GM12891 (cell line): ENCODE data around the gene BTC. TPM values are rescaled to one million over a fixed set of nuclear protein-coding genes. Genes with fewer than 3 reads are reported as not detected.
"Not testable (repeated sequence)": the region's sequence is repeated elsewhere in the genome, so short reads cannot be mapped to it uniquely, and the experiment has no call there.

Source experiments
- DNase-seq: peaks from one replicate; pipeline ENCODE4 v3.0.0; 2011; ENCODE audit warnings: low spot score; ENCODE audit not compliant: insufficient read length
- FAIRE-seq: peaks from 2 replicates; lab custom pipeline; 2011; peaks lifted over from hg19 to GRCh38; lab: Jason Lieb, UNC
- PAX5 ChIP-seq: IDR thresholded peaks from 2 replicates; pipeline ENCODE4 v1.6.1; 2011; ENCODE audit warnings: low read length, moderate library complexity, mild to moderate bottlenecking; ENCODE audit not compliant: insufficient read depth, severe bottlenecking
- POLR2A ChIP-seq: IDR thresholded peaks from 2 replicates; pipeline ENCODE4 v1.6.1; 2011; ENCODE audit warnings: low read depth, low read length, control low read depth
- POLR2AphosphoS5 ChIP-seq: IDR thresholded peaks from 2 replicates; pipeline ENCODE4 v1.6.1; 2011; ENCODE audit warnings: low read depth, low read length, control low read depth
- POU2F2 ChIP-seq: IDR thresholded peaks from 2 replicates; pipeline ENCODE4 v1.6.1; 2011; ENCODE audit warnings: low read depth, mild to moderate bottlenecking, control low read depth, low read length, moderate library complexity
- SPI1 ChIP-seq: IDR thresholded peaks from 2 replicates; pipeline ENCODE4 v1.6.1; 2011; ENCODE audit warnings: low read depth, low read length, control low read depth
- TAF1 ChIP-seq: IDR thresholded peaks from 2 replicates; pipeline ENCODE4 v1.6.1; 2011; ENCODE audit warnings: low read depth, low read length, control low read depth
- polyA plus RNA-seq: library from polyadenylated mRNA; unstranded; fragments of >200 nt; gene quantifications from one replicate; pipeline ENCODE4 v1.2.1, GENCODE V29; 2012; ENCODE audit warnings: low read depth, missing spikeins, inconsistent platforms; ENCODE audit not compliant: missing spikeins

The BTC gene, protein sequence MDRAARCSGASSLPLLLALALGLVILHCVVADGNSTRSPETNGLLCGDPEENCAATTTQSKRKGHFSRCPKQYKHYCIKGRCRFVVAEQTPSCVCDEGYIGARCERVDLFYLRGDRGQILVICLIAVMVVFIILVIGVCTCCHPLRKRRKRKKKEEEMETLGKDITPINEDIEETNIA
- polyA plus RNA-seq = not detected

DNA sequence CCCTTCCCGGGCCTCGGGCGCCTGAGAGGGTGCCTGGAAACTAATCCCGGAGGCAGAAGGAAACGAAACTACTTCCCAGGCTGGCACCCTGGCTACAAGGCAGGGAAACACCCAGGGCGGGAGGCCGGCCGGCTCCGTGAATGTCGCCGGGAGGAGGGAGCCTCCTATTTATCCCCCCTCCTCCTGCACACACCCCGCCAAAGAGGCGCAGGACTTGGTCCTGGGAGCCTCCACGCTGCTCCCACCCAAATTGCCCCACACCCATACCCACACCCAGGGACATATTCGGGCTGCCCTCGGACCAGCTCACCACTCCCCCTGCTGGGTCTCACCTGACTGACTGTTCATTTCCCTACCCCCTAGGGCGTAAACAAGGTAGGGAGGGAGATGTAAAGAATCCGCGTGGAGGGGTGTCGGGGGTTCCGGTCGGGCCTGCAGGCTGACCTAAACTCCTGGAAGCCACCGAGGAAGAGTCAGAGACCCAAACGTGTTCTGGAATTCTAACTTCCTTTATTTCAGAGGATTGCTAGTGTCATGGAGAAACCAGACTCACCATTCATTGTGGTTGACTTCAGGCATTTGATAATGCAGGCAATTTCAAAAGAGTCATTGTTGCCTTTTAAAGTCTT, at the start of gene BTC:
Gene BTC (minus strand): TSS at position 142 of the 629 bp plus-strand sequence. CDS start 198 bp downstream, outside the sequence.
- DNase-seq (no peak), FAIRE-seq (no peak)
- no peak for TF ChIP-seq POU2F2
- TF ChIP-seq PAX5 = no peak
- TF ChIP-seq POLR2AphosphoS5 = no peak
- TF ChIP-seq SPI1 = no peak
- TF ChIP-seq POLR2A = no peak

DNA sequence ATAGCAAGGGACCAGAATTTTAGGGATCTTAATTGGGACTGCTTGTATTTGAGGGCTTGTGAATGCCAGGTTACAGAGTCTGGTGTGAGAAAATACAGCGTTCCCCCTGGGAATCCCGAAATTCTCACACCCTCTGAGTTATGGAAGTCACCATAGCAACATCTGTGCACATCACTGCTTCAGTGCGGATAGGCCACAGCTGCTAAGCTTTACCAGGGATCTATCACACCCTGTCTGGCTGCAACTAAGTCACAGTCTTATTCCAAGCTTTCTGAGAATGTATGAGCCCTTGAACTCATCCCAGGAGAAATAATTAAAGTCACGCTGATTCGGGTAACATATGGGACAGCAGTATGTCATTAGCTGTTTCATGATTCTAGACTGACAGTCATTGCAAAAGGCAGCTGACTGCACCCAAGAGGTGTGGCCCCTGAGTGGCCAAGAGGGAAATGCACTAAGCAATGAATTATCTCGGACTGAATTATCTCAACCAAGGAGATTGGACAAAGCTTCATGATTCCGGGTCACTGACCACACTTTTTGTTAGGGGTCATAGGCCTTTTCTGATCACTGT, 46.7 kb upstream of the BTC start:
- DNase-seq (no peak), FAIRE-seq (no peak)
- TF ChIP-seq POLR2AphosphoS5 = no peak
- no peak for TF ChIP-seq POU2F2
- no peak for TF ChIP-seq PAX5
- TF ChIP-seq POLR2A = no peak
- TF ChIP-seq TAF1 = no peak
- no peak for TF ChIP-seq SPI1

DNA sequence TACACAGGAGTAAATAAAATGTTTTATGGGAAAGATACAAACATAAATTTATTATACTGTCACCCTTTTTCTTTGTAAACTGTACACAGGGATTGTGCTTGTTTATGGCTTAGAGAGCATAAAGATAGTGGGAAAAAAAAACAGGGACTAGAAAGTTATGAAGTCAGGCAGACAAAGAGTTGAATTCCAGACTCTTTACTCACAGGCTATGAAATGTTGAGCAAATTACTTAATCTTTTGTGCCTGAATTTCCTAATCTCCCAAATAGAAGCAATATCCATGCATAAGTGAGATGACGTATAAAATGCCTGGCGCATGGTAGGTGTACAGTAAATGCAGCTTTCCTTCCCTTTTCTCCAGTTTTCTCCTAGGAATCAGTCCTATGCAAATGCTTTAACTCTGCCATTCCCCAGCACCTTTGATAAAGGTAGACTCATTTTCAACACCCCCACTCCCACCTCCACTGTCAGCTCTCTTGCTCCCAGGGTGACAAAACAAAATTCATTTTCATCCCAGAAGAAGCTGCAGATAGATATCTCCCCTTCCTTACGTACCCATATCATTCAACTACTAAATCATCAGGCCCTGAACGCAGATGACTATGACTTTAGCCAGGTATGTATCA, 44.5 kb upstream of the BTC start:
- DNase-seq (no peak), FAIRE-seq (no peak)
- no peak for TF ChIP-seq POU2F2
- TF ChIP-seq POLR2A = no peak
- no peak for TF ChIP-seq SPI1
- no peak for TF ChIP-seq POLR2AphosphoS5
- no peak for TF ChIP-seq TAF1
- no peak for TF ChIP-seq PAX5

- DNase-seq (no peak), FAIRE-seq (no peak)
- TF ChIP-seq POLR2AphosphoS5 = no peak
- no peak for TF ChIP-seq POU2F2
- no peak for TF ChIP-seq TAF1
- TF ChIP-seq PAX5 = no peak
- no peak for TF ChIP-seq POLR2A
- TF ChIP-seq SPI1 = no peak
Observed at GRCh38 chr4:74830928-74831327, 36.6 kb upstream of the BTC start.

DNA sequence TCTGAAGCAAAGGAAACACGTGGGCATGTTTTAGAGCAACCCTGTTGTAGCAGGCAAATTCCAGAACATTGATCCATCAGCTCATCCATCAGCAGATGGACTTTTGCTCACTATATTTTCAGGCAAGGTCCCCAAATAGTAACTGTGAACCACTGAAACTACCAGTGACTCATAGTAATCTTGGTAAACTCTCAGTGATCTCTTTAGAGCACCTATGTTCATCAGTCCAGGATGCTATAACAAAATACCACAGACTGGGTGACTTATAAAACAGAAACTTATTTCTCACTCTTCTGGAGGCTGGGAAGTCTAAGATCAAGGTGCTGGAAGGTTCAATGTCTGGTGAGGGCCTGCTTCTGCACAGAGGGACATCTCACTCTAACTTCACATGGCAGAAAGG, 28.9 kb upstream of the BTC start:
- DNase-seq = no peak
- no peak for FAIRE-seq
- TF ChIP-seq POLR2A = no peak
- no peak for TF ChIP-seq POU2F2
- TF ChIP-seq PAX5 = no peak
- TF ChIP-seq POLR2AphosphoS5 = no peak
- TF ChIP-seq SPI1 = no peak
- no peak for TF ChIP-seq TAF1

DNA sequence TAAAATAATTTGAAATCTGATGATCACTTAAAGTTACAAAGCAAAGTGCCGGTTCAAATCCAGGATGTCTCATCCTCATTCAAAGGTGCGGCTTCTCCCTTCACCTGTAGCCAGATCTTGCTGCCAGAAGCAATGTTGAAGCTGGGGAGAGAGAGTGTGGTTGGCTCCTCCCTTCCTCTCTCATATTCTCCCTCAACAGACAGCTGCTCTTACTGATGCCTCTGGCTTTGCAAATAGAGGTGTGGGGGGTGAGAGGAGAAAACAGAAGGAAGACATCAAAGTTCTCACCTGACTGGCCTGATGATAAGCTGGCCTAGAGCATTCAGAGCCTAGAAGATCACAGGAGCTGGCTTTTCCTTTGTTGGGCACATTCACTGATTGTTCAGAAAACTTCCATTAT, 28.3 kb upstream of the BTC start:
- DNase-seq (no peak), FAIRE-seq (no peak)
- no peak for TF ChIP-seq SPI1
- no peak for TF ChIP-seq POLR2A

- TF ChIP-seq POU2F2 = no peak
- TF ChIP-seq PAX5 = no peak
- TF ChIP-seq SPI1 = no peak
- no peak for TF ChIP-seq POLR2AphosphoS5
- no peak for TF ChIP-seq TAF1
- no peak for TF ChIP-seq POLR2A
- DNase-seq (no peak), FAIRE-seq (no peak)
Observed at GRCh38 chr4:74821541-74821940, 27.2 kb upstream of the BTC start.

- DNase-seq (no peak), FAIRE-seq (no peak)
- TF ChIP-seq TAF1 = no peak
- TF ChIP-seq SPI1 = no peak
- no peak for TF ChIP-seq POLR2A
- TF ChIP-seq POU2F2 = no peak
- no peak for TF ChIP-seq POLR2AphosphoS5
- no peak for TF ChIP-seq PAX5
Observed at GRCh38 chr4:74814052-74814451, 19.7 kb upstream of the BTC start.

DNA sequence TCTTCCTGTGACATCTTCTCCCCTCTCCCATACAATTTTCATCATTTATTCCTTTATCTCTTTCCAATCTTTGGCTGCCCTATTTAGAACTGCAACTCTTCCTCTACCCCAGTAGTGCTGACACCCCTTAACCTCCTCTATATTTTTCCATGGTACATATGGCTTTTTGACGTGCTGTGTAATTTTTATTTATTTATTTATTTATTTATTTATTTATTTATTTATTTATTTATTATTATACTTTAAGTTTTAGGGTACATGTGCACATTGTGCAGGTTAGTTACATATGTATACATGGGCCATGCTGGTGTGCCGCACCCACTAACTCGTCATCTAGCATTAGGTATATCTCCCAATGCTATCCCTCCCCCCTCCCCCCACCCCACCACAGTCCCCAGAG, 17.7 kb upstream of the BTC start:
- FAIRE-seq = not testable (repeated sequence)

GRCh38 chr4:74805601-74806000, 11.3 kb upstream of the BTC start:
- TF ChIP-seq SPI1 = no peak
- TF ChIP-seq TAF1 = no peak
- no peak for TF ChIP-seq PAX5
- no peak for TF ChIP-seq POLR2AphosphoS5
- no peak for TF ChIP-seq POLR2A
- TF ChIP-seq POU2F2 = no peak
- DNase-seq (no peak), FAIRE-seq (no peak)

More for the DNA sequence above, 17.7 kb upstream of the BTC start:
- not testable (repeated sequence) for DNase-seq
